ENCODE data around the gene EGLN3.
"Not testable (repeated sequence)": the region's sequence is repeated elsewhere in the genome, so short reads cannot be mapped to it uniquely, and the experiment has no call there.

The EGLN3 gene

GRCh38 chr14:33962466-33962865 is 11.6 kb upstream of the EGLN3 start:
- DNase-seq (ENCODE audit: low read depth in 1 of 2, low spot score in 1 of 2): not testable (repeated sequence)

- DNase-seq (ENCODE audit: low read depth in 1 of 2, low spot score in 1 of 2): no peak
Observed at GRCh38 chr14:33962016-33962415, 11.1 kb upstream of the EGLN3 start.

- no peak for DNase-seq (ENCODE audit: low read depth in 1 of 2, low spot score in 1 of 2)
Observed at GRCh38 chr14:33959692-33960151, 8.8 kb upstream of the EGLN3 start.

- no peak for DNase-seq (ENCODE audit: low read depth in 1 of 2, low spot score in 1 of 2)
Observed at GRCh38 chr14:33958605-33959226, 7.8 kb upstream of the EGLN3 start.

- no peak for DNase-seq (ENCODE audit: low read depth in 1 of 2, low spot score in 1 of 2)
Observed at GRCh38 chr14:33957993-33958392, 7.1 kb upstream of the EGLN3 start.

- DNase-seq (ENCODE audit: low read depth in 1 of 2, low spot score in 1 of 2): no peak
Observed at GRCh38 chr14:33957299-33957698, 6.4 kb upstream of the EGLN3 start.

GRCh38 chr14:33956640-33957039 is 5.8 kb upstream of the EGLN3 start:
- no peak for DNase-seq (ENCODE audit: low read depth in 1 of 2, low spot score in 1 of 2)

- no peak for DNase-seq (ENCODE audit: low read depth in 1 of 2, low spot score in 1 of 2)
Observed at GRCh38 chr14:33954016-33954598, 3.2 kb upstream of the EGLN3 start.

- DNase-seq (ENCODE audit: low read depth in 1 of 2, low spot score in 1 of 2): no peak
Observed at GRCh38 chr14:33952541-33952940, 1.7 kb upstream of the EGLN3 start.

- DNase-seq (ENCODE audit: low read depth in 1 of 2, low spot score in 1 of 2): no peak
Observed at GRCh38 chr14:33951183-33951840, 438 bp upstream of the EGLN3 start.

- no peak for DNase-seq (ENCODE audit: low read depth in 1 of 2, low spot score in 1 of 2)
Observed at GRCh38 chr14:33949411-33949893, 1.4 kb downstream of the EGLN3 start.

- no peak for DNase-seq (ENCODE audit: low read depth in 1 of 2, low spot score in 1 of 2)
Observed at GRCh38 chr14:33948869-33949408, 1.9 kb downstream of the EGLN3 start.

GRCh38 chr14:33948145-33948868 is 2.6 kb downstream of the EGLN3 start:
- no peak for DNase-seq (ENCODE audit: low read depth in 1 of 2, low spot score in 1 of 2)

- no peak for DNase-seq (ENCODE audit: low read depth in 1 of 2, low spot score in 1 of 2)
Observed at GRCh38 chr14:33946679-33947476, 4.0 kb downstream of the EGLN3 start.

- no peak for DNase-seq (ENCODE audit: low read depth in 1 of 2, low spot score in 1 of 2)
Observed at GRCh38 chr14:33945210-33946088, 5.4 kb downstream of the EGLN3 start.

GRCh38 chr14:33943096-33943883 is 7.6 kb downstream of the EGLN3 start:
- no peak for DNase-seq (ENCODE audit: low read depth in 1 of 2, low spot score in 1 of 2)

GRCh38 chr14:33941718-33942117 is 9.2 kb downstream of the EGLN3 start:
- no peak for DNase-seq (ENCODE audit: low read depth in 1 of 2, low spot score in 1 of 2)

GRCh38 chr14:33940561-33941011 is 10.3 kb downstream of the EGLN3 start:
- no peak for DNase-seq (ENCODE audit: low read depth in 1 of 2, low spot score in 1 of 2)
